HepG2 (cell line): ENCODE measurements around the gene PDE2A.

Experiments used
- ARNT ChIP-seq: fragments of 450-650 bp; IDR thresholded peaks from 2 replicates; pipeline ENCODE4 v1.6.1; 2017
- BCL3 ChIP-seq: sonication (generic); formaldehyde crosslinking; IDR thresholded peaks from 2 replicates; pipeline ENCODE4 v1.5.1; 2020; ENCODE audit warnings: mild to moderate bottlenecking, missing genetic modification reagents, moderate library complexity
- CTCF ChIP-seq: sonication (generic); formaldehyde crosslinking; IDR thresholded peaks from 2 replicates; pipeline ENCODE4 v1.5.0; 2020; ENCODE audit warnings: mild to moderate bottlenecking, missing genetic modification reagents, moderate library complexity
- EP300 ChIP-seq, 3 experiments: sonication (generic) in 1 of 3; formaldehyde crosslinking in 1 of 3; IDR thresholded peaks; 2 replicates each; pipeline versions ENCODE4 v1.5.1 to v1.6.1; 2011 to 2020; ENCODE audit warnings: low read depth in 2 of 3, low read length in 2 of 3, borderline replicate concordance in 1 of 3, improper control_type of control experiment in 1 of 3, mild to moderate bottlenecking in 1 of 3, missing genetic modification reagents in 1 of 3, moderate library complexity in 1 of 3
- FOXA1 ChIP-seq, 2 experiments: fragments of 450-650 bp in 1 of 2; sonication (generic) in 1 of 2; formaldehyde crosslinking in 1 of 2; IDR thresholded peaks; 2 replicates each; pipeline versions ENCODE4 v1.4.0 to v1.6.1; 2016 to 2020; ENCODE audit warnings: missing genetic modification reagents in 1 of 2
- NFIC ChIP-seq: IDR thresholded peaks from 2 replicates; pipeline ENCODE4 v1.6.1; 2012; ENCODE audit warnings: mild to moderate bottlenecking, low read length, inconsistent platforms
- NPAS2 ChIP-seq: sonication (generic); formaldehyde crosslinking; IDR thresholded peaks from 2 replicates; pipeline ENCODE4 v1.8.0; 2022; ENCODE audit warnings: mild to moderate bottlenecking, missing genetic modification reagents, borderline replicate concordance
- SSRP1 ChIP-seq: IDR thresholded peaks from 2 replicates; pipeline ENCODE4 v1.6.1; 2016; ENCODE audit warnings: control low read depth
- TAF1 ChIP-seq: sonication (generic); formaldehyde crosslinking; IDR thresholded peaks from 2 replicates; pipeline ENCODE4 v1.4.0; 2020; ENCODE audit warnings: missing genetic modification reagents
- THRA ChIP-seq: sonication (generic); formaldehyde crosslinking; IDR thresholded peaks from 2 replicates; pipeline ENCODE4 v1.4.0; 2020; ENCODE audit warnings: missing genetic modification reagents, borderline replicate concordance

GRCh38 chr11:72573855-72574445 is 100.3 kb downstream of the PDE2A start:
- TF ChIP-seq NFIC (no peak), BCL3 (CRISPR knock-in tag) (no peak), CTCF (CRISPR knock-in tag) (no peak), EP300 (IDR thresholded peaks at IDR 0.05; ENCODE audit: low read depth in 2 of 2, low read length in 2 of 2) (no peak), EP300 (CRISPR knock-in tag; IDR thresholded peaks at IDR 0.05; ENCODE audit: borderline replicate concordance) (no peak), SSRP1 (CRISPR knock-in tag) (no peak), NPAS2 (no peak), TAF1 (CRISPR knock-in tag) (no peak), ARNT (no peak), FOXA1 (IDR thresholded peaks at IDR 0.05) (no peak), FOXA1 (CRISPR knock-in tag; IDR thresholded peaks at IDR 0.05) (no peak), THRA (no peak)
